Liver (tissue), 2 donors: ENCODE measurements around the gene PCDH19.

Experiments used
- CTCF ChIP-seq: fragments of 150-350 bp; IDR thresholded peaks from 2 replicates; pipeline ENCODE4 v1.5.1; 2017; ENCODE audit warnings: improper control_type of control experiment, low read depth, low read length; ENCODE audit not compliant: missing input control
- FOXA1 ChIP-seq: IDR thresholded peaks from 2 replicates; pipeline ENCODE4 v1.6.1; 2016; ENCODE audit warnings: antibody characterized with exemption
- donor health status: healthy.

DNA sequence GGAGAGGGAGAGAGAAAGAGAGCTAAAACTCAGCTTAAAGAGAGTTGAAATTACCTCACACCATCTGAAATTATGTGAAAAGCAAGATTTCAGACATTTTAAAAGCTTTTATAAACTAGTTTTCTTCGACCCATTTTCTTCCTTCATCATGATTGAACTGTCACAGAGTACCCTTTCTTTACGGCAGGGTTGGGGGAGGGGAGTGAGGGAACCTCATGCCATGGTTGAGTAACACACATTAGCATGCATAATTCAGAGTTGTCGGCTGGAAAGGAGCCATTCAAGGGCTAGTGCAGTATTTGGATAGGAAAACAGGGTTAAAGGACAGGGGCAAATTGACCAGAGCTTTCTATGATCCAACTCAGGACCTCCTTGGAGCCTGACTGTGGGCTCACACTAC, 46.2 kb downstream of the PCDH19 start:
- TF ChIP-seq CTCF (no peak), FOXA1 (no peak)
